Left renal cortex interstitium (tissue), 4 donors: ENCODE data around the gene NFATC3. TPM values are rescaled to one million over a fixed set of nuclear protein-coding genes. Genes with fewer than 3 reads are reported as not detected.

Experiments used
- DNase-seq, 4 donors: peaks; one replicate each; pipeline ENCODE4 v3.0.0-alpha.2; 2013; ENCODE audit warnings: low read depth in 4 of 4, low spot score in 2 of 4, missing footprints in 1 of 4
- polyA plus RNA-seq, 4 donors: library from polyadenylated mRNA; unstranded; fragments of 120-200 nt; gene quantifications; one replicate each; pipeline ENCODE4 v1.2.1, GENCODE V29; 2013; ENCODE audit not compliant: insufficient read length in 4 of 4

The NFATC3 gene
- 10 to 100 TPM; 30.8 to 35.5 (median 32.9) TPM for polyA plus RNA-seq

GRCh38 chr16:68085259-68086071, at the start of gene NFATC3:
Gene NFATC3 (plus strand): TSS chr16:68085370. CDS start chr16:68085682, 312 bp downstream.
- peak in 2 of 4 donors; percentile 26 to 62 for DNase-seq

GRCh38 chr16:68037841-68038597, 47.2 kb upstream of the NFATC3 start:
- no peak for DNase-seq

- peak in 1 of 4 donors; percentile 38 for DNase-seq
Observed at GRCh38 chr16:68040506-68041288, 44.5 kb upstream of the NFATC3 start.

- DNase-seq = no peak
Observed at GRCh38 chr16:68041783-68042182, 43.4 kb upstream of the NFATC3 start.

GRCh38 chr16:68046106-68046505, 39.1 kb upstream of the NFATC3 start:
- no peak for DNase-seq

- no peak for DNase-seq
Observed at GRCh38 chr16:68047987-68048386, 37.2 kb upstream of the NFATC3 start.

GRCh38 chr16:68049449-68049848, 35.7 kb upstream of the NFATC3 start:
- DNase-seq = no peak

GRCh38 chr16:68055395-68055794, 29.8 kb upstream of the NFATC3 start:
- no peak for DNase-seq

GRCh38 chr16:68059804-68060203, 25.4 kb upstream of the NFATC3 start:
- DNase-seq = no peak

GRCh38 chr16:68061396-68061795, 23.8 kb upstream of the NFATC3 start:
- no peak for DNase-seq

- no peak for DNase-seq
Observed at GRCh38 chr16:68062910-68063393, 22.2 kb upstream of the NFATC3 start.

- DNase-seq = no peak
Observed at GRCh38 chr16:68064791-68065365, 20.3 kb upstream of the NFATC3 start.

GRCh38 chr16:68065716-68066305, 19.4 kb upstream of the NFATC3 start:
- no peak for DNase-seq

GRCh38 chr16:68066763-68067162, 18.4 kb upstream of the NFATC3 start:
- no peak for DNase-seq

- no peak for DNase-seq
Observed at GRCh38 chr16:68068926-68069325, 16.2 kb upstream of the NFATC3 start.

- no peak for DNase-seq
Observed at GRCh38 chr16:68069511-68070248, 15.5 kb upstream of the NFATC3 start.

GRCh38 chr16:68070249-68070730, 14.9 kb upstream of the NFATC3 start:
- no peak for DNase-seq

GRCh38 chr16:68070806-68071517, 14.2 kb upstream of the NFATC3 start:
- no peak for DNase-seq

- no peak for DNase-seq
Observed at GRCh38 chr16:68071518-68071901, 13.7 kb upstream of the NFATC3 start.
